ENCODE measurements around the gene CADM3. TPM values are rescaled to one million over a fixed set of nuclear protein-coding genes. Genes with fewer than 3 reads are reported as not detected.

CADM3 gene
- total RNA-seq, 3 donors from 2014 or later (not counting 1 experiment from before 2014, with no cell fraction given) = not detected

DNA sequence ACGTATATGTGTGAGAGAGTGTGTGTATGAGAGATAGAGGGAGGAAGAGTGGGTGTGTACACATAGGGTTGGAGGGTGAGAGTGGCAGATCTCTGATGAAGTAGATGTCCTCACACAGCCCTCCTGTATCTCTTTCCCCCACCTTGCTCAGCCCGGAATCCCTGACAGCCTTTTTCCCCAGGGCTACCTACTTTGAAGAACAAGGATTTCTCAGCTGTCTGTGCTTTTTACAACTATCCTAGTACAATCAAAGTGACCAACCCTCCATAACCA, 29.1 kb upstream of the CADM3 start:
- DNase-seq (no peak), ATAC-seq (no peak)
- Histone ChIP-seq H3K27me3 (ENCODE audit: control insufficient read depth, insufficient read depth, low read length) (peaks cover 7% of the 10 kb centered on the region), H3K4me3 (ENCODE audit: low read length) (no peak overlapping the region), H3K27ac (ENCODE audit: low read length) (no peak overlapping the region), H3K9me3 (ENCODE audit: control insufficient read depth, insufficient read depth, low read length) (no peaks in the 10 kb centered on the region), H3K4me1 (ENCODE audit: control insufficient read depth, insufficient read depth, low read length) (no peaks in the 10 kb centered on the region), H3K36me3 (ENCODE audit: control insufficient read depth, insufficient read depth, low read length) (no peaks in the 10 kb centered on the region)
- WGBS (ENCODE audit: insufficient coverage) = 28% methylated on average over 2 of the region's 2 CpGs
- Mint-ChIP-seq H3K4me1 (no peaks in the 10 kb centered on the region), H3K27me3 (ENCODE audit: low read depth in 2 of 2) (peaks cover 19 to 20% of the 10 kb centered on the region in 2 donors), H3K36me3 (no peaks in the 10 kb centered on the region), H3K9me3 (no peaks in the 10 kb centered on the region), H3K27ac (no peak overlapping the region), H3K4me3 (no peak overlapping the region)
- no peak for TF ChIP-seq CTCF (IDR thresholded peaks at IDR 0.05)
- intact Hi-C loops (cut with micrococcal nuclease) = no loop called here

DNA sequence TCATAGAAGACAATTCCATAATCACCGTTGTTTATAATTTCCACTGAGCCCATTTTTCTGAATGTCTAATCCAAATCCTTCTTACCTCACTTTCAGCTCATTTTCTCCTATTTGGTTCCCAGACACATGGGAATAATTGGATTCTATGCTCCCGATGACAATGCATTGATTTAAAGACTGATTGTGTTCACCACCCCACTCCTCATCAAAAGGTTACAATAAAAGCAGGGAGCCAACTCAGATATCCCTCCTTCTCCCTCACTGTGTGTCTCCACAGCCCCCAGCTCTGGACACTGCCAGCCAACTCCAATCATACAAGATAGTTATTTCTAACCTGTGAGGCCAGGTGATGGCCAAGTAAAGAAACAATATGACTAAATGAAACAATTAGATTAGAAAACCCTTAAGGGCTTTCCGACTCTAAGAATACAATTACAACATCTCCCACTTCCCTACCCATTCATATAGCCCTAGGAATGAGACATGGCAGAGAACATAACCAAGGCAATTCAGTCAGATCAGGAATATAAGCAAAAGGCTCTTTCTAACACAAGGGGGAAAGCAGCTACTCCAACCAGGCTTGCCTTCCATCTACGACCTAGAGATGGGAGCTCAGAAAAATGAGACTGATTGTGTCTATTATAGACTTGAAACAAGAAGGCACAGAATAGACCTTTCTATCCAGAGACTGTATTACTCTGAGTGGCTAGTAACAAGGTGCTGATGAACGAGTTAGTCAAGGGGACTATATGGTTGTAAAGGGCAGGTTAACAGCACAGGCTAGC, 28.5 kb upstream of the CADM3 start:
- Histone ChIP-seq H3K4me3 (ENCODE audit: low read length) (no peak overlapping the region), H3K4me1 (ENCODE audit: control insufficient read depth, insufficient read depth, low read length) (no peaks in the 10 kb centered on the region), H3K9me3 (ENCODE audit: control insufficient read depth, insufficient read depth, low read length) (no peaks in the 10 kb centered on the region), H3K27ac (ENCODE audit: low read length) (no peak overlapping the region), H3K27me3 (ENCODE audit: control insufficient read depth, insufficient read depth, low read length) (peaks cover 7% of the 10 kb centered on the region), H3K36me3 (ENCODE audit: control insufficient read depth, insufficient read depth, low read length) (no peaks in the 10 kb centered on the region)
- no peak for ATAC-seq
- no peak for DNase-seq
- Mint-ChIP-seq H3K4me1 (no peaks in the 10 kb centered on the region), H3K36me3 (no peaks in the 10 kb centered on the region), H3K27ac (no peak overlapping the region), H3K9me3 (no peaks in the 10 kb centered on the region), H3K4me3 (no peak overlapping the region), H3K27me3 (ENCODE audit: low read depth in 2 of 2) (peaks cover 19 to 20% of the 10 kb centered on the region in 2 donors)
- intact Hi-C loops (cut with micrococcal nuclease) = no loop called here
- 67% methylated on average over 5 of the region's 5 CpGs for WGBS (ENCODE audit: insufficient coverage)
- no peak for TF ChIP-seq CTCF (IDR thresholded peaks at IDR 0.05)

DNA sequence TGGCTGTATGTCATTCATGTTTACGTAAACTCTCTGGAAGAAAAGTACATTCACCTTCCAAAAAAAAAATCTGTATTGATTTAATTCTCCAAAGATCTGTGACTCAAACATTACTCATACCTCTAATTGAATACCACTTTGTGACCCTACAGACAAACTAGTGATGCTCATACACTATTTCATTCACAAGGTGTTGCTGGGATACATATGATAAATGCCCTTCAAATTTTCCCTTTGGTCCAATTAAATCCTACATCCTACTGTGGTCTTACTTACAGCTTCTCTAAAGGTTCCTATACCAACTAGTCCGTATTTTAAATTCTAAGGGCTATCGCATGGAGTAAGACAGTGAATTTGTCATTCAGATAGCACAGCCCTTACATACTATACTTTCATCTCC, 26.8 kb upstream of the CADM3 start:
- Histone ChIP-seq H3K36me3 (ENCODE audit: control insufficient read depth, insufficient read depth, low read length) (no peaks in the 10 kb centered on the region), H3K9me3 (ENCODE audit: control insufficient read depth, insufficient read depth, low read length) (no peaks in the 10 kb centered on the region), H3K4me1 (ENCODE audit: control insufficient read depth, insufficient read depth, low read length) (no peaks in the 10 kb centered on the region), H3K4me3 (ENCODE audit: low read length) (no peak overlapping the region), H3K27me3 (ENCODE audit: control insufficient read depth, insufficient read depth, low read length) (peaks cover 7% of the 10 kb centered on the region), H3K27ac (ENCODE audit: low read length) (no peak overlapping the region)
- H3K4me3 Mint-ChIP-seq = no peak overlapping the region
- no peak for ATAC-seq
- intact Hi-C loops (cut with micrococcal nuclease) = no loop called here
- no peak for DNase-seq
- H3K9me3 Mint-ChIP-seq = no peaks in the 10 kb centered on the region
- 100% methylated on average over 3 of the region's 3 CpGs for WGBS (ENCODE audit: insufficient coverage)
- no peak overlapping the region for H3K27ac Mint-ChIP-seq
- no peak for TF ChIP-seq CTCF (IDR thresholded peaks at IDR 0.05)
- H3K27me3 Mint-ChIP-seq (ENCODE audit: low read depth in 2 of 2) = peaks cover 12 to 20% of the 10 kb centered on the region in 2 donors
- H3K4me1 Mint-ChIP-seq = no peaks in the 10 kb centered on the region
- H3K36me3 Mint-ChIP-seq = no peaks in the 10 kb centered on the region

- intact Hi-C loops (cut with micrococcal nuclease) = loop anchor here (1.0 kb wide), 1 partner anchor 10 kb away; no protein-coding TSS in a partner anchor
- Histone ChIP-seq H3K4me1 (ENCODE audit: control insufficient read depth, insufficient read depth, low read length) (no peaks in the 10 kb centered on the region), H3K27me3 (ENCODE audit: control insufficient read depth, insufficient read depth, low read length) (peaks cover 2% of the 10 kb centered on the region), H3K9me3 (ENCODE audit: control insufficient read depth, insufficient read depth, low read length) (no peaks in the 10 kb centered on the region), H3K36me3 (ENCODE audit: control insufficient read depth, insufficient read depth, low read length) (no peaks in the 10 kb centered on the region), H3K4me3 (ENCODE audit: low read length) (no peak overlapping the region), H3K27ac (ENCODE audit: low read length) (no peak overlapping the region)
- H3K4me3 Mint-ChIP-seq = no peak overlapping the region
- no peak for DNase-seq
- no peaks in the 10 kb centered on the region for H3K4me1 Mint-ChIP-seq
- no peaks in the 10 kb centered on the region for H3K36me3 Mint-ChIP-seq
- peaks cover 18 to 24% of the 10 kb centered on the region in 2 donors for H3K27me3 Mint-ChIP-seq (ENCODE audit: low read depth in 2 of 2)
- no peak for ATAC-seq
- 67% methylated on average over 3 of the region's 3 CpGs for WGBS (ENCODE audit: insufficient coverage)
- TF ChIP-seq CTCF (IDR thresholded peaks at IDR 0.05) = no peak
- H3K27ac Mint-ChIP-seq = no peak overlapping the region
- H3K9me3 Mint-ChIP-seq = no peaks in the 10 kb centered on the region
Observed at GRCh38 chr1:159146980-159147379, 24.4 kb upstream of the CADM3 start.
